Keratinocyte (primary cell): ENCODE measurements around the gene RIC8A. TPM values are rescaled to one million over a fixed set of nuclear protein-coding genes. Genes with fewer than 3 reads are reported as not detected.
"Not testable (repeated sequence)": the region's sequence is repeated elsewhere in the genome, so short reads cannot be mapped to it uniquely, and the experiment has no call there.

Source experiments
- DNase-seq: peaks from one replicate; pipeline ENCODE4 v3.0.0-alpha.2; 2011; ENCODE audit warnings: low read depth, missing footprints, low spot score
- FAIRE-seq: peaks from 2 replicates; lab custom pipeline; 2011; peaks lifted over from hg19 to GRCh38; lab: Jason Lieb, UNC
- H2AFZ ChIP-seq: 2 replicates; pipeline ENCODE4 v1.6.0; 2012; ENCODE audit warnings: low read length, control low read depth, inconsistent platforms; ENCODE audit not compliant: control insufficient read depth
- H3K27ac ChIP-seq: 2 replicates; pipeline ENCODE4 v1.5.1; 2011; ENCODE audit warnings: low read length; ENCODE audit not compliant: control insufficient read depth, insufficient read depth
- H3K27me3 ChIP-seq: 3 replicates; pipeline ENCODE4 v1.6.0; 2011; ENCODE audit warnings: low read length; ENCODE audit not compliant: control insufficient read depth, insufficient read depth; ENCODE audit errors: extremely low read depth
- H3K36me3 ChIP-seq, 2 experiments: 2 replicates in 1 of 2; 3 replicates in 1 of 2; pipeline ENCODE4 v1.5.1; 2011; ENCODE audit warnings: low read length in 2 of 2, mild to moderate bottlenecking in 1 of 2; ENCODE audit not compliant: control insufficient read depth in 2 of 2, insufficient read depth in 2 of 2; ENCODE audit errors: extremely low read depth in 1 of 2
- H3K4me1 ChIP-seq: 3 replicates; pipeline ENCODE4 v1.5.1; 2011; ENCODE audit warnings: low read length; ENCODE audit not compliant: control insufficient read depth, insufficient read depth; ENCODE audit errors: extremely low read depth
- H3K4me2 ChIP-seq: 3 replicates; pipeline ENCODE4 v1.6.0; 2011; ENCODE audit warnings: low read depth, low read length; ENCODE audit not compliant: control insufficient read depth, insufficient read depth; ENCODE audit errors: extremely low read depth
- H3K4me3 ChIP-seq, 3 experiments: fragments of 200-600 bp in 1 of 3; sonication (generic) in 1 of 3; 2 replicates in 2 of 3; 3 replicates in 1 of 3; pipeline ENCODE4 v1.5.1; 2011 to 2016; ENCODE audit warnings: low read length in 3 of 3, mild to moderate bottlenecking in 3 of 3, control low read depth in 2 of 3, inconsistent platforms in 1 of 3, low read depth in 1 of 3, mixed read lengths in 1 of 3, mixed run types in 1 of 3, moderate library complexity in 1 of 3; ENCODE audit not compliant: control insufficient read depth in 2 of 3, insufficient read depth in 2 of 3; ENCODE audit errors: extremely low read depth in 1 of 3
- H3K79me2 ChIP-seq: 2 replicates; pipeline ENCODE4 v1.6.0; 2012; ENCODE audit warnings: low read length; ENCODE audit not compliant: control insufficient read depth, insufficient read depth
- H3K9ac ChIP-seq: 3 replicates; pipeline ENCODE4 v1.6.0; 2011; ENCODE audit warnings: low read length; ENCODE audit not compliant: control insufficient read depth, insufficient read depth; ENCODE audit errors: extremely low read depth
- H3K9me1 ChIP-seq: 3 replicates; pipeline ENCODE4 v1.6.0; 2011; ENCODE audit warnings: low read length; ENCODE audit not compliant: control insufficient read depth, insufficient read depth; ENCODE audit errors: extremely low read depth
- H3K9me3 ChIP-seq: 2 replicates; pipeline ENCODE4 v1.5.1; 2012; ENCODE audit warnings: low read depth, low read length; ENCODE audit not compliant: control insufficient read depth
- H4K20me1 ChIP-seq: 3 replicates; pipeline ENCODE4 v1.6.0; 2011; ENCODE audit warnings: low read length; ENCODE audit not compliant: control insufficient read depth, insufficient read depth; ENCODE audit errors: extremely low read depth
- EZH2 ChIP-seq: IDR thresholded peaks from one replicate; pipeline ENCODE4 v1.6.1; 2012; ENCODE audit warnings: inconsistent platforms, mild to moderate bottlenecking, low read length, moderate library complexity
- dilution Hi-C: fragments of 300-500 bp; cut with MboI; formaldehyde crosslinking; loops from one replicate; pipeline ENCODE4 v1.7.0; 2020; ENCODE audit warnings: low sequenced_read_pairs; ENCODE audit not compliant: extremely low pct_ligation_motif_present
- polyA plus RNA-seq, 5 experiments: library from polyadenylated mRNA; depleted of rRNA in 3 of 5; stranded (reverse) in 3 of 5; stranded (forward) in 1 of 5; unstranded in 1 of 5; fragments of >200 nt; gene quantifications; 1 replicate in 1 of 5; 2 replicates in 3 of 5; 3 replicates in 1 of 5; pipeline versions ENCODE4 v1.2.1 to v1.2.3, GENCODE V29; 2011 to 2012; ENCODE audit warnings: missing spikeins in 2 of 5, low read depth in 1 of 5, low replicate concordance in 1 of 5
- TF ChIP-seq, protein P1 (sequence below), 3 experiments: IDR thresholded peaks in 1 of 3; conservative IDR thresholded peaks in 1 of 3; optimal IDR thresholded peaks in 1 of 3; 2 replicates in 2 of 3; 3 replicates in 1 of 3; pipeline versions ENCODE3 to v1.5.1; 2011; ENCODE audit warnings: low read length in 3 of 3, mild to moderate bottlenecking in 3 of 3, moderate library complexity in 2 of 3, control low read depth in 1 of 3, inconsistent platforms in 1 of 3; ENCODE audit not compliant: insufficient read depth in 2 of 3; ENCODE audit errors: extremely low read depth in 1 of 3

The RIC8A gene
- polyA plus RNA-seq, 1 donor (not counting 4 experiments of a cell fraction or from before 2014, with no cell fraction given) = 120 TPM

DNA sequence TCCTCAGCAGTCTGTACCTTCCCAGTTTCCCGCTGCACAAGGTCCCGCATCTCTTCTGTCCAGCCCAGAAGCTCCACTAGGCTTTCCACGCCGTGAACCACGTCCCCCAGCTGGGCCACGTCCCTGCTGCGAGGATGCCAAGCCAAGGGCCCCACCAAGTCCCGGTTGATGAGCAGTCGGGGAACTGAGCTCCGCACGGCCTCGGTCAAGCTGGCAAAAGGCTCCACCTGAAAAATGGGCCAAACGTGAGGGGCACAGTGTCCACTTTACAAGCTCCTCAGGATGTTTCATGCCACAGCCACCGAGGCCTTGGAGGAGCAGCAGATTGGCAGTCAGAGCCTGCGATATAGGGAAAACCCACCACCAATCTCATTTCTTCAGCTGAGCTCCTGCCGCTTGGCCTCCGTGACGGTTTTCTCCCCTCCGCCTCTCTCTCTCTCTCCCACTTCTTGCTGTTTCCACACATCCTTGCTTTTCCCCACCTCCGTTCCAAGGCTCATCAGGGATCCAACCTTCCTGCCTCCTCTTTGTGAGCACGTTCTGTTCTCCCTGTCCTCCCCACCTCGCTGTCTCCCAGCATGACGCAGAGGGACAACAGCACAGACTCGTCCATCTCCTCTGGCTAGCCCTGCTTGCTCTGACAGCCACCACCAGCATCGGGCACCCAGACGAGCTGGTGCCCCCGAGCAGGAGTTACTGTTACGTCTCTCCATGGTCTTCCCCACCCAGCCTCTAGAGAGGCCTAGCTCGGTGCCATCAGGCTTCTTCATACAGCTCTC, 11.5 kb downstream of the RIC8A start:
- FAIRE-seq = no peak
- Histone ChIP-seq H3K9me3 (no peaks in the 10 kb centered on the region), H3K4me3 (no peak overlapping the region), H3K36me3 (peaks cover 11 to 20% of the 10 kb centered on the region in 2 experiments), H3K79me2 (no peaks in the 10 kb centered on the region), H2AFZ (no peak overlapping the region), H3K9me1 (no peaks in the 10 kb centered on the region), H3K9ac (no peak overlapping the region), H4K20me1 (peaks cover 3% of the 10 kb centered on the region), H3K4me1 (peaks cover 7% of the 10 kb centered on the region), H3K4me2 (no peak overlapping the region), H3K27ac (no peak overlapping the region), H3K27me3 (no peaks in the 10 kb centered on the region)
- no peak for DNase-seq
- TF ChIP-seq, protein P1, sequence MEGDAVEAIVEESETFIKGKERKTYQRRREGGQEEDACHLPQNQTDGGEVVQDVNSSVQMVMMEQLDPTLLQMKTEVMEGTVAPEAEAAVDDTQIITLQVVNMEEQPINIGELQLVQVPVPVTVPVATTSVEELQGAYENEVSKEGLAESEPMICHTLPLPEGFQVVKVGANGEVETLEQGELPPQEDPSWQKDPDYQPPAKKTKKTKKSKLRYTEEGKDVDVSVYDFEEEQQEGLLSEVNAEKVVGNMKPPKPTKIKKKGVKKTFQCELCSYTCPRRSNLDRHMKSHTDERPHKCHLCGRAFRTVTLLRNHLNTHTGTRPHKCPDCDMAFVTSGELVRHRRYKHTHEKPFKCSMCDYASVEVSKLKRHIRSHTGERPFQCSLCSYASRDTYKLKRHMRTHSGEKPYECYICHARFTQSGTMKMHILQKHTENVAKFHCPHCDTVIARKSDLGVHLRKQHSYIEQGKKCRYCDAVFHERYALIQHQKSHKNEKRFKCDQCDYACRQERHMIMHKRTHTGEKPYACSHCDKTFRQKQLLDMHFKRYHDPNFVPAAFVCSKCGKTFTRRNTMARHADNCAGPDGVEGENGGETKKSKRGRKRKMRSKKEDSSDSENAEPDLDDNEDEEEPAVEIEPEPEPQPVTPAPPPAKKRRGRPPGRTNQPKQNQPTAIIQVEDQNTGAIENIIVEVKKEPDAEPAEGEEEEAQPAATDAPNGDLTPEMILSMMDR (optimal IDR thresholded peaks at IDR 0.05 in 1 of 3, IDR thresholded peaks at IDR 0.05 in 1 of 3, conservative IDR thresholded peaks at IDR 0.05 in 1 of 3; ENCODE audit: extremely low read depth in 1 of 3, insufficient read depth in 2 of 3, low read length in 3 of 3) = no peak
- TF ChIP-seq EZH2 = no peak
- dilution Hi-C loops = no loop called here

DNA sequence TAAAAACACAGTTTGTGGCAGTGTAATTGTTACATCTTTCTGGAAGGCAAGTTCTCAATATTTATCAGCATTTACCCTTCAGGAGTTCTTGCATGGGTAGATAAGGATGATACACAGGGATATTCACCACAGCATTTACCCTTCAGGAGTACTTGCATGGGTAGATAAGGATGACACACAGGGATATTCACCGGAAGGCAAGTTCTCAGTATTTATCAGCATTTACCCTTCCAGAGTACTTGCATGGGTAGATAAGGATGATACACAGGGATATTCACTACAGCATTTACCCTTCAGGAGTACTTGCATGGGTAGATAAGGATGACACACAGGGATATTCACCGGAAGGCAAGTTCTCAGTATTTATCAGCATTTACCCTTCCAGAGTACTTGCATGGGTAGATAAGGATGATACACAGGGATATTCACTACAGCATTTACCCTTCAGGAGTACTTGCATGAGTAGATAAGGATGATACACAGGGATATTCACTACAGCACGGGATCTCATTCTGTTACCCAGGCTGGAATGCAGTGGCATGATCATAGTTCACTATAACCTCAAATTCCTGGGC, 13.2 kb downstream of the RIC8A start:
- H3K9me3 ChIP-seq, H3K9ac ChIP-seq, H4K20me1 ChIP-seq, DNase-seq, H3K79me2 ChIP-seq, H3K9me1 ChIP-seq, H3K4me3 ChIP-seq, FAIRE-seq, H3K36me3 ChIP-seq, H3K27ac ChIP-seq, H3K4me1 ChIP-seq, H3K27me3 ChIP-seq, H2AFZ ChIP-seq, H3K4me2 ChIP-seq, dilution Hi-C loops: not testable (repeated sequence)
